Mucosa of descending colon (tissue), 3 donors: ENCODE data around the gene TEX11. TPM values are rescaled to one million over a fixed set of nuclear protein-coding genes. Genes with fewer than 3 reads are reported as not detected.
"Not testable (repeated sequence)": the region's sequence is repeated elsewhere in the genome, so short reads cannot be mapped to it uniquely, and the experiment has no call there.

Experiments used
- ATAC-seq: fragments of 200-7000 bp; cut with Tn5 transposase; one replicate; pipeline ENCODE4 v1.9.1; 2020; ENCODE audit warnings: mild to moderate bottlenecking, moderate library complexity
- DNase-seq, 3 donors: peaks; one replicate each; pipeline ENCODE4 v3.0.0-alpha.2; 2020
- H3K36me3 ChIP-seq: fragments of 200-600 bp; one replicate; pipeline ENCODE4 v1.8.0; 2021; ENCODE audit warnings: low read depth, mild to moderate bottlenecking
- H3K4me1 ChIP-seq: fragments of 200-600 bp; one replicate; pipeline ENCODE4 v1.8.0; 2021; ENCODE audit warnings: low read depth, mild to moderate bottlenecking
- H3K4me3 ChIP-seq: fragments of 200-600 bp; one replicate; pipeline ENCODE4 v1.8.0; 2021; ENCODE audit warnings: mild to moderate bottlenecking
- H3K9me3 ChIP-seq: fragments of 200-600 bp; one replicate; pipeline ENCODE4 v1.8.0; 2021; ENCODE audit warnings: mild to moderate bottlenecking
- intact Hi-C, 2 donors: fragments of 100-400 bp; cut with DNase I in 1 of 2; cut with micrococcal nuclease in 1 of 2; formaldehyde crosslinking; loops; one replicate each; pipeline versions ENCODE4 v1.11.0 to v1.11.1; 2022; cut with DNase I, micrococcal nuclease
- total RNA-seq, 3 donors: library from RNA; stranded (reverse); fragmentation: NEBNext Ultra II Directional in 2 of 3; extraction: Animal tissue kit (Norgen Biotek cat#: 25700) in 2 of 3; gene quantifications; one replicate each; pipeline versions ENCODE4 v1.2.1 to v1.2.4, GENCODE V29; 2021 to 2023
- TF ChIP-seq, protein P1 (sequence below): fragments of 200-600 bp; IDR thresholded peaks from one replicate; pipeline ENCODE4 v1.8.0; 2022; ENCODE audit warnings: antibody characterized with exemption, mild to moderate bottlenecking
- donor health status: DM: no; HTN: no; CAD: no; lungs with moderate emphysema.
- donor health status: DM: no; HTN: no; CAD: no.
- donor health status: DM: no; HTN: yes; CAD: no.

The TEX11 gene
- total RNA-seq, 3 donors from 2014 or later, result 0.89 to 2.7 (median 2.1) TPM

DNA sequence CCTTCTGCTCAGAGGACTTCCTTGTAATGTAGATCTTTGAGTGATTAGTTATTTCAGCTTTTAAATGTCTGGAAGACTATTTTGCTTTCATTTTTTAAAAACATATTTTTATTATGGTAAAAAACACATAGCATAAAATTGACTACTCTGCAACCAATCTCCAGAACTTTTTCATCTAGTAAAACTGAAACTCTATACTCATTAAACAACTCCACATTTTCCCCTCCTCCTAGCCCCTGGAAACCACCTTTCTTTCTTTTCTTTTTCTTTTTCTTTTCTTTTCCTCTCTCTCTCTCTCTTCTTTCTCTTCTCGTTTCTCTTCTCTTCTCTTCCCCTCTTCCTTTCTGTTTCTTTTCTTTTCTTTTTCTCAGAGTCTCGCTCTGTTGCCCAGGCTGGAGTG is 233.2 kb downstream of the TEX11 start:
- H3K4me3 ChIP-seq, result no peak overlapping the region
- TF ChIP-seq, protein P1, sequence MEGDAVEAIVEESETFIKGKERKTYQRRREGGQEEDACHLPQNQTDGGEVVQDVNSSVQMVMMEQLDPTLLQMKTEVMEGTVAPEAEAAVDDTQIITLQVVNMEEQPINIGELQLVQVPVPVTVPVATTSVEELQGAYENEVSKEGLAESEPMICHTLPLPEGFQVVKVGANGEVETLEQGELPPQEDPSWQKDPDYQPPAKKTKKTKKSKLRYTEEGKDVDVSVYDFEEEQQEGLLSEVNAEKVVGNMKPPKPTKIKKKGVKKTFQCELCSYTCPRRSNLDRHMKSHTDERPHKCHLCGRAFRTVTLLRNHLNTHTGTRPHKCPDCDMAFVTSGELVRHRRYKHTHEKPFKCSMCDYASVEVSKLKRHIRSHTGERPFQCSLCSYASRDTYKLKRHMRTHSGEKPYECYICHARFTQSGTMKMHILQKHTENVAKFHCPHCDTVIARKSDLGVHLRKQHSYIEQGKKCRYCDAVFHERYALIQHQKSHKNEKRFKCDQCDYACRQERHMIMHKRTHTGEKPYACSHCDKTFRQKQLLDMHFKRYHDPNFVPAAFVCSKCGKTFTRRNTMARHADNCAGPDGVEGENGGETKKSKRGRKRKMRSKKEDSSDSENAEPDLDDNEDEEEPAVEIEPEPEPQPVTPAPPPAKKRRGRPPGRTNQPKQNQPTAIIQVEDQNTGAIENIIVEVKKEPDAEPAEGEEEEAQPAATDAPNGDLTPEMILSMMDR, result no peak
- H3K4me1 ChIP-seq, result no peaks in the 10 kb centered on the region
- DNase-seq, result no peak
- no peak for ATAC-seq
- H3K9me3 ChIP-seq, result no peaks in the 10 kb centered on the region
- H3K36me3 ChIP-seq, result no peaks in the 10 kb centered on the region
- intact Hi-C loops, result no loop called here

DNA sequence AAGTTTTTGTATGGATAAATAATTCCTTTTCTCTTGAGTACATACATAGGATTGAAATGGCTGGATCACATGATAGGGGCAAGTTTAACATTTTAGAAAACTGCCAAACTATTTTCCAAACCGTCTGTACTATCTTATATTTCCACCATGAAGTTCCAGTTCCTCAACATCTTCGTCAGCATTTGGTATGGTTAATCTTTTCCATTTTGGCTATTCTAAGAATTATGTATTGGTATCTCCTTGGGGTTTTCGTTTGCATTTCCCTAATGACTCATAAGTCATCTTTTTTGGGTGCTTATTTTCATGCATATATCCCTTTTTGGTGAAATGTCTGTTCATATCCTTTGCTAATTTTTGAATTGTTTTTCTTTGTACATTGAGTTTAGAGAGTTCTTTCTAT is 236.2 kb downstream of the TEX11 start:
- DNase-seq, result no peak

DNA sequence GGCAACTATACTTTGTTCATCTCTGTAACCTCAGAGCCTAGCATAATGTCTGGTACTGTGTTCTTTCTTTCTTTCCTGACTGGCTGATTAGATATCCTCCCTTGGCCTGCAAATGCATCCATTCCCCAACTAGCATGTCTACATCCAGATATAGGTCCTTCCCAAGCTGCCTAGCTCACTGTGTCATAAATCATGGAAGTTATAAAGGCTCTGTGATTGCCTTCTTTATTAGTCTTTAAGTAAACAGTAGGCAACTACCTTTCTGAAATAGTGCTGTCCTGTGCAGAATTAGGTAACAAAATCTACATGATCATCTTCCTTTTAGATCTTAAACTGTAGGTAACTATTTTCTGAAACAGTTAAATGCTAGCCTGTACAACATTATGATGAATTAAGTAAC is 239.4 kb downstream of the TEX11 start:
- TF ChIP-seq, protein P1, result no peak
- no peaks in the 10 kb centered on the region for H3K9me3 ChIP-seq
- H3K4me3 ChIP-seq, result no peak overlapping the region
- DNase-seq, result peak in 1 of 3 donors; percentile 1
- peak; percentile 62 for ATAC-seq
- no peaks in the 10 kb centered on the region for H3K4me1 ChIP-seq
- intact Hi-C loops, result no loop called here
- no peaks in the 10 kb centered on the region for H3K36me3 ChIP-seq

More for the DNA sequence above, 236.2 kb downstream of the TEX11 start:
- H3K4me3 ChIP-seq, result no peak overlapping the region
- H3K9me3 ChIP-seq, result no peaks in the 10 kb centered on the region
- no peak for ATAC-seq
- no peaks in the 10 kb centered on the region for H3K36me3 ChIP-seq
- TF ChIP-seq, protein P1, result no peak
- intact Hi-C loops, result no loop called here
- no peaks in the 10 kb centered on the region for H3K4me1 ChIP-seq

DNA sequence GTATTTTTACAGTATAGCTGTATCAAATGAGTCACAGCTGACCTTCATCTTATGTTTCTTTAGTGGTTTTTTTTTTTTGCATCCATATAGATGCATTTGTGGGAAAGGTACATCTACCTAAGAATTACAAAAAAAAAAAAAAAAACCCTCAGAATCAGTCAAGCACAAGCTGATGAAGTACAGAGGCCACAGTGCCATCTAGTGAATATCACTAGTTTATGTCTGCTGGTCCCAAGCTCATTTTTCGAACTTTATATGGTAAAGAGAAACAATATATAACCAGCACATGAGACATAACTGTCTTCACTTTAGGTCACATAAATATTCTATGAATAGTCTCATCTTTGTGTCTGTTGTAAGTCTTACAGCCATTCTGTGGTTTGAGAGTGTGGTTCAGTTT is 243.8 kb downstream of the TEX11 start:
- ATAC-seq, result no peak
- no peaks in the 10 kb centered on the region for H3K9me3 ChIP-seq
- H3K4me1 ChIP-seq, result no peaks in the 10 kb centered on the region
- H3K36me3 ChIP-seq, result no peaks in the 10 kb centered on the region
- intact Hi-C loops, result no loop called here
- H3K4me3 ChIP-seq, result no peak overlapping the region
- TF ChIP-seq, protein P1, result no peak
- DNase-seq, result peak in 1 of 3 donors; percentile 12

DNA sequence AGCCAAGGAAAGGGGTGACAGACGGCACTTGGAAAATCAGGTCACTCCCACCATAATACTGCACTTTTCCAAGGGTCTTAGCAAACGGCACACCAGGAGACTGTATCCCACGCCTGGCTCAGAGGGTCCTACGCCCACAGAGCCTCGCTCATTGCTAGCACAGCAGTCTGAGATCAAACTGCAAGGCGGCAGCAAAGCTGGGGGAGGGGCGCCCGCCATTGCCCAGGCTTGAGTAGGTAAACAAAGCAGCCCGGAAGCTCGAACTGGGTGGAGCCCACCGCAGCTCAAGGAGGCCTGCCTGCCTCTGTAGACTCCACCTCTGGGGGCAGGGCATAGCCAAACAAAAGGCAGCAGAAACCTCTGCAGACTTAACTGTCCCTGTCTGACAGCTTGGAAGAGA is 247.4 kb downstream of the TEX11 start:
- DNase-seq, intact Hi-C loops: not testable (repeated sequence)

DNA sequence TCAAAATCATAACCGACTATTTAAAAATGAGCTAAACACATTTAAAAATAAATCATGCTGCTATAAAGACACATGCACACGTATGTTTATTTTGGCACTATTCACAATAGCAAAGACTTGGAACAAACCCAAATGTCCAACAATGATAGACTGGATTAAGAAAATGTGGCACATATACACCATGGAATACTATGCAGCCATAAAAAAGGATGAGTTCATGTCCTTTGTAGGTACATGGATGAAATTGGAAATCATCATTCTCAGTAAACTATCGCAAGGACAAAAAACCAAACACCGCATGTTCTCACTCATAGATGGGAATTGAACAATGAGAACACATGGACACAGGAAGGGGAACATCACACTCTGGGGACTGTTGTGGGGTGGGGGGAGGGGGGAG is 251.0 kb downstream of the TEX11 start:
- ATAC-seq, H3K4me3 ChIP-seq, DNase-seq, H3K9me3 ChIP-seq, H3K4me1 ChIP-seq, intact Hi-C loops, H3K36me3 ChIP-seq: not testable (repeated sequence)

More for the DNA sequence above, 247.4 kb downstream of the TEX11 start:
- ATAC-seq, H3K36me3 ChIP-seq, H3K4me3 ChIP-seq, H3K9me3 ChIP-seq, H3K4me1 ChIP-seq: not testable (repeated sequence)

DNA sequence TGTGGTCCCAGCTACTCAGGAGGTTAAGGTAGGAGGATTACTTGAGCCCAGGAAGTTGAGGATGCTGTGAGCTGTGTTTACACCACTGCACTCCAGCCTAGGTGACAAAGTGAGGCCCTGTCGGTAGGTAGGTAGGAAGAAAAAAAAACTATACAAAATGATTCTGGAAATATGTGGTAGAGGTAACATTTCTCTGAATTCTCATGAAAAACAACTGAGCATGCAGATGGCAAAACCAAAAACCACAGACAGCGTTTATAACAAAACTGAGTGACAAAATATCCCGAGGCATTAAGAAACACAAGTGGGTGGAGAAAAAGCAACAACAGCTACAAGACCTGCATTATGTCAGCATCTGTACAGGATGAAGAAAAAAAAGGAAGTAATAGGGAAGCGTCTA is 252.2 kb downstream of the TEX11 start:
- DNase-seq, result no peak
- intact Hi-C loops, result no loop called here
- ATAC-seq, result no peak
- TF ChIP-seq, protein P1, result no peak
- Histone ChIP-seq H3K4me1 (no peaks in the 10 kb centered on the region), H3K9me3 (no peaks in the 10 kb centered on the region), H3K4me3 (no peak overlapping the region), H3K36me3 (no peaks in the 10 kb centered on the region)

DNA sequence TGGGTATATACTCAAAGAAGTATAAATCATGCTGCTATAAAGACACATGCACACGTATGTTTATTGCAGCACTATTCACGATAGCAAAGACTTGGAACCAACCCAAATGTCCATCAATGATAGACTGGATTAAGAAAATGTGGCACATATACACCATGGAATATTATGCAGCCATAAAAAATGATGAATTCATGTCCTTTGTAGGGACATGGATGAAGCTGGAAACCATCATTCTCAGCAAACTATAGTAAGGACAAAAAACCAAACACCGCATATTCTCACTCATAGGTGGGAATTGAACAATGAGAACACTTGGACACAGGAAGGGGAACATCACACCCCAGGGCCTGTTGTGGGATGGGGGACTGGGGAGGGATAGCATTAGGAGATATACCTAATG is 260.6 kb downstream of the TEX11 start:
- DNase-seq, result not testable (repeated sequence)

More for the DNA sequence above, 260.6 kb downstream of the TEX11 start:
- H3K4me1 ChIP-seq, intact Hi-C loops, H3K9me3 ChIP-seq, H3K4me3 ChIP-seq, ATAC-seq, H3K36me3 ChIP-seq: not testable (repeated sequence)
